ES-I3 (cell line): ENCODE data around the gene GUCY1A1.

ENCODE experiments used
- H3K36me3 ChIP-seq: 2 replicates; pipeline ENCODE4 v1.6.1; 2013; ENCODE audit warnings: mild to moderate bottlenecking, low read length, control low read depth, moderate library complexity; ENCODE audit not compliant: insufficient read depth
- H3K4me1 ChIP-seq: 2 replicates; pipeline ENCODE4 v1.6.1; 2013; ENCODE audit warnings: mild to moderate bottlenecking, control low read depth, low read length; ENCODE audit not compliant: insufficient read depth
- H3K9ac ChIP-seq: 2 replicates; pipeline ENCODE4 v1.6.1; 2013; ENCODE audit warnings: low read depth, mild to moderate bottlenecking, low read length, moderate library complexity
- H3K9me3 ChIP-seq: 2 replicates; pipeline ENCODE4 v1.6.1; 2013; ENCODE audit warnings: mild to moderate bottlenecking, low read length, moderate library complexity; ENCODE audit not compliant: control insufficient read depth, insufficient read depth

Gene GUCY1A1, protein sequence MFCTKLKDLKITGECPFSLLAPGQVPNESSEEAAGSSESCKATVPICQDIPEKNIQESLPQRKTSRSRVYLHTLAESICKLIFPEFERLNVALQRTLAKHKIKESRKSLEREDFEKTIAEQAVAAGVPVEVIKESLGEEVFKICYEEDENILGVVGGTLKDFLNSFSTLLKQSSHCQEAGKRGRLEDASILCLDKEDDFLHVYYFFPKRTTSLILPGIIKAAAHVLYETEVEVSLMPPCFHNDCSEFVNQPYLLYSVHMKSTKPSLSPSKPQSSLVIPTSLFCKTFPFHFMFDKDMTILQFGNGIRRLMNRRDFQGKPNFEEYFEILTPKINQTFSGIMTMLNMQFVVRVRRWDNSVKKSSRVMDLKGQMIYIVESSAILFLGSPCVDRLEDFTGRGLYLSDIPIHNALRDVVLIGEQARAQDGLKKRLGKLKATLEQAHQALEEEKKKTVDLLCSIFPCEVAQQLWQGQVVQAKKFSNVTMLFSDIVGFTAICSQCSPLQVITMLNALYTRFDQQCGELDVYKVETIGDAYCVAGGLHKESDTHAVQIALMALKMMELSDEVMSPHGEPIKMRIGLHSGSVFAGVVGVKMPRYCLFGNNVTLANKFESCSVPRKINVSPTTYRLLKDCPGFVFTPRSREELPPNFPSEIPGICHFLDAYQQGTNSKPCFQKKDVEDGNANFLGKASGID

DNA sequence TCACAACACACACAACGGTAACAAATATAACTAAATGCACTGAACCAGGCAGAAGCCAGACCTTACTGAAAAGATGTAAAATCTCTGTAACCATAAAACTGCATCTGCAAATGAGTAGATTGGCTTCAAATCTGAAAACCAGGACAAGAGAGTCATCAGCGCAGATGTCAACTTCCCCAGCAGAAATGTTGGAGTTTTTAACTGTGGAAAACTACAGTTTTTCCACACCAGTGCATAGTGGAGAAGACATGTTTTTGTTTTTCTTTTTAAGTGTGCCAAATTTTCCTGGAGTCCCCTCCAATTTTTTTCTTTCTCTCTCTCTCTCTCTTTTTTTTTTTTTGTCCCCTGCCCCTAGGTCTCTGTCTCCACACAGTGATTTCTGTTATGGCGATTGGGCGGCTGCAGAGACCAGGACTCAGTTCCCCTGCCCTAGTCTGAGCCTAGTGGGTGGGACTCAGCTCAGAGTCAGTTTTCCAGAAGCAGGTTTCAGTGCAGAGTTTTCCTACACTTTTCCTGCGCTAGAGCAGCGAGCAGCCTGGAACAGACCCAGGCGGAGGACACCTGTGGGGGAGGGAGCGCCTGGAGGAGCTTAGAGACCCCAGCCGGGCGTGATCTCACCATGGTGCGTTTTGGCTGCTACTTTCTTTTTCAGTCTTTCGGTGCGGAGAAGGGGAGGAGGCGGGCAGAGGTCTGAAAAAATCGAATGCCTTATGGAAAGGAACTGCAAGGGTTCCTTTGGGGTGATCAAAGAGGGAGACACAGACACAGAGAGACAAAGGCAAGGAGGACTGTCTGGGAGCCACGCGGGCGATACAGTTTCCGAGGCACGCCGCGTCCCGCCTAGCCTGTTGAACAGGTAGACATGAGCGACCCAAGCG is at the start of gene GUCY1A1:
Gene GUCY1A1, plus strand, starts transcription at position 505 of the 878 bp plus-strand sequence. CDS start 30,020 bp downstream, outside the sequence.
- peak within 1 kb of the TSS; percentile 49; the same call in 1 of the 2 replicates for H3K9ac ChIP-seq

DNA sequence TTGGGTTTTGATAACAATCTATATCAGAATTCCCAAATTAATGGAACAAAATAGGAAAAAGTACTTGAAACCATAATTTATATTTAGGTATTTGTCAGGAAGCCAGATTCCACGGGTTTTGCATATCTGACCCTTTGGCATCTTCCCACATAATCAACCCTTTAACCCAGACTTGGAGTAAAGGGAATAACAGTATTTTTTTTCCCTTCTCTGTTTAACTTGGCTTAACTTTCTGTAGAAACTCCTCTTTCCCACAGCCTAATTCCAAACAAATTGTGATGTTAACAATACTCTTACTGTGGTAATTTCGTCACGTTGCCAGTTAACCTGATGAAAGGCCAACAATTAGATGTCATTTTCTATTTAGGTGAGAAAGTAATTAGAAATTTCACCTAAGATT is 49.4 kb upstream of the GUCY1A1 start:
- H3K9ac ChIP-seq, result no peak overlapping the region
- no peaks in the 10 kb centered on the region for H3K4me1 ChIP-seq
- H3K9me3 ChIP-seq, result no peaks in the 10 kb centered on the region
- H3K36me3 ChIP-seq, result no peaks in the 10 kb centered on the region

More for the DNA sequence above, at the start of gene GUCY1A1:
- H3K4me1 ChIP-seq, result no peaks in the 10 kb centered on the region
- no peaks in the 10 kb centered on the region for H3K36me3 ChIP-seq
- no peaks in the 10 kb centered on the region for H3K9me3 ChIP-seq

DNA sequence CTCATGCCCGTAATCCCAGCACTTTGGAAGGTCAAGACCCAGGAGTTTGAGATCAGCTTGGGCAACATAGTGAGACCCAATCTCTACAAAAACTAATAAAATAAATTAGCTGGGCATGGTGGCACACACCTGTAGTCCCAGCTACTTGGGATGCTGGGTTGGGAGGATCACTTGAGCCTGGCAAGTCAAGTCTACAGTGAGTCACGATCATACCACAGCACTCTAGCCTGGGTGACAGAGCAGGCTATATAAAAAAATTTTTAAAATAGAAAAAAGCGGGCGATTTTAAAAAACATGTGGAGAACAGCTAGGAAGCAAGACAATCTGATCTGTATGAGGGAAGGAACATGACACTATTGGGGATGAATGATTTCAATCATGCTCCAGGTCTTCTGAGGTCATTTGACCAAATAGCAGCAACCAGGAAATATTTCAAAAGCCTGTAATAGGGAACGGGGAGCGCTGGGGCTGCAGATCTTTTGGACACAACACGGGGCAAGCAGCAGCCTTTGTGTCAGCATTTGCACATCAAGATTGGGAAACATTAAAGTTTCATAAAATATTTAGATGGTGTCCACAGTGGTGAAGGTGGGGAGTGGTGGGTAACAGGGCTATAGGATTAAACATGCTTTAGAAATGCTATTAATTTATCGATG is 48.3 kb upstream of the GUCY1A1 start:
- no peaks in the 10 kb centered on the region for H3K4me1 ChIP-seq
- no peak overlapping the region for H3K9ac ChIP-seq
- H3K36me3 ChIP-seq, result no peaks in the 10 kb centered on the region
- no peaks in the 10 kb centered on the region for H3K9me3 ChIP-seq

DNA sequence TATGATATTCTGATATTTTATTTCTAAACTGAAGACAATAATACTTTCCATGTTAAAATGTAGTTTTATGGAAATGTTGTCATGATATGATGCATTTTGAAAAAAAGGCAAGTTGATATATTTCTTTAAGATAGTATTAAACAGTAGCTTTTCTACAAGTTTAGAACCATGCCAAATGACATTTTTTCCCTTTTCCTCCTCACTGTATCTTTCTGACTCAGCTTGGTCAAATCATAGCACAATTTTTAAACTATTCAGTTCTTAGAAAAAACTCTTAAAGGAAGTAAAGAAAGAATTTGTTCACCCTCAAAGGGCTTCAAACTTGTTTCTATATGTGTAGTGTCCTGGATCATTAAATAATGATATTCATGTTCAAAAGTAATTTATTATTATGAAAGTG is 46.0 kb upstream of the GUCY1A1 start:
- Histone ChIP-seq H3K9me3 (no peaks in the 10 kb centered on the region), H3K36me3 (no peaks in the 10 kb centered on the region), H3K4me1 (no peaks in the 10 kb centered on the region), H3K9ac (no peak overlapping the region)

DNA sequence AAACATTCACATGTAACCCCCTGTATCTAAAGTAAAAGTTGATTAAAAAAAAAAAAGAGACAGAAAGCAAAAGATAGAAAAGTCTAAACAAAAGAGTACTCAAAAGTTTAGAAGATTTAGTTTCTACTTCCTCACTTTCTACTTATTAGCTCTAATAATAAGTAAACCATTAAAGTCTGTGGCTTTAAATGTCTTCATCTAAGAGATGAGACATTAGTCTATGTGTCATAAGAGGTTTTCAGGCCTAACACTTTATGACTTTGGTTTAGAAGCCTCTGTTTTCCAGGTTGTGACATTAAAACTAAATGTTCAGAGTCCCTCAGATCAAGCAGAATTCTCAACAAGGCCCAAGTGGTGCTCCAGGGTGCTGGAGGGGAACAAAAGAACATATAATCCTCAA is 42.2 kb upstream of the GUCY1A1 start:
- no peaks in the 10 kb centered on the region for H3K9me3 ChIP-seq
- H3K9ac ChIP-seq, result no peak overlapping the region
- no peaks in the 10 kb centered on the region for H3K4me1 ChIP-seq
- no peaks in the 10 kb centered on the region for H3K36me3 ChIP-seq

DNA sequence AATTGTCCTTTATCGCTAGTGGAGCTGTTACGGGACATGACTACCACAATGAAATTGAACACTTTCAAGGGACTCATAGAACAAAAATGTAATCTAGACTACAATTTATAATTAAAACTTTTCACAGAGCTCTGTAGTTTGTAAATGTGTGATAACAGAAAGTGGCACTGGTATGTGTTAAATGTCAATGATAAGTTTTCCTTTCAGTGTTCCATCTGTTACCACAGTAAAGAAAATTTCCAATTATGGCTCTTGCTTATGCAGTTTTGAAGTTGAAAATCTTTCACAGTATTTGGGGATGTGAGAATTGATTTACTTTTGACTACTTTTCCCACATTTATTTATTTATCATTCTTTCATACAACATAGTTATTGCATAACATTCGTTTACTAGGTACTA is 40.1 kb upstream of the GUCY1A1 start:
- Histone ChIP-seq H3K9ac (no peak overlapping the region), H3K36me3 (no peaks in the 10 kb centered on the region), H3K9me3 (no peaks in the 10 kb centered on the region)

DNA sequence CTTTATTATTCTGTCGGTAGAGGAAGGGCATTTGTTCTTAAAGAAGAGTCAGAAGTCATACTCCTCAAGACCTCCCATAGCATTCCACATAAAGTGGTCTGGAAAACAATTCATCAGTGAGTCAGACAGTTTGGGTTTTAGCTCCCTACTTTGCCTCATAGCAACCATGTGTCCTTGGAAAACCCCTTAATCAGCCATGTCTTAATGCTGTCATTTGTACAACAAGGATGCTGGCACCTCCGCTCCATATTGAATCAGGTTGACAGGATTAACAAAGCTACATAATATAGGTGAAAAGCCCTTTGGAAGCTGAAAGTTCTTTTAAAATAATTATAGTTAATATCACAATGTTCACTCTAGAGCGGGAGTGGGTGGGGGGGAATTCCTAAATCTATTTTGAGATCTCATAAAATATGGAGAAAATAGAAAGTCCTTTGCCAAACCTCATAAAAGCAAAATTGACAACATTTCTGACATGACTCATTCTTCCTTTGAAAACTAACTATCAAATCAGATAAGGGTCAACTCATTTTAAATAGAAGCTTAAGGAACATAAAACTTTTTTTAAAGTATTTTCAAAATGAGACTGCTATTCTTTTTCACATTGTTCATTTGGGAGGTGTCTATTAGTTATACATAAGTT is 37.3 kb upstream of the GUCY1A1 start:
- no peaks in the 10 kb centered on the region for H3K36me3 ChIP-seq
- no peaks in the 10 kb centered on the region for H3K4me1 ChIP-seq
- no peaks in the 10 kb centered on the region for H3K9me3 ChIP-seq
- H3K9ac ChIP-seq, result no peak overlapping the region

More for the DNA sequence above, 40.1 kb upstream of the GUCY1A1 start:
- H3K4me1 ChIP-seq, result no peaks in the 10 kb centered on the region

DNA sequence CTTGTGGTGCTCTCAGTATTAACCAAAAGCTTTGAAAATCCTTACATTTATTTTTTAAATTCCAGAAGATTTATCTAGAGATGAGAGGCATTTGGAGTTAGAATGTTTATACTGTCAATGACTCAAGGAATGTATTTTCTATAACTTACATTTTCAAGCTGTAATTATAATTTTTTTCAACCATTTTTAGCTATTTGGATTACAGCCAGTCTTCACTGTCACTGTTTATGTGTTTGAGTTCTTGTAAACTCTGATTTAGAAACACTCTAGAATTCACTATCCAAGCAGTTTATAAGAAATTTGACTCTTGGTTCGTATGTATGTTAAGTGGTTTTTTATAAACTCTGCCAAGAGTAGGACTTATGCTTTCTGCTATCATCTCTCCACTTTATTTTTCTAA is 36.7 kb upstream of the GUCY1A1 start:
- Histone ChIP-seq H3K4me1 (no peaks in the 10 kb centered on the region), H3K9me3 (no peaks in the 10 kb centered on the region), H3K9ac (no peak overlapping the region), H3K36me3 (no peaks in the 10 kb centered on the region)

DNA sequence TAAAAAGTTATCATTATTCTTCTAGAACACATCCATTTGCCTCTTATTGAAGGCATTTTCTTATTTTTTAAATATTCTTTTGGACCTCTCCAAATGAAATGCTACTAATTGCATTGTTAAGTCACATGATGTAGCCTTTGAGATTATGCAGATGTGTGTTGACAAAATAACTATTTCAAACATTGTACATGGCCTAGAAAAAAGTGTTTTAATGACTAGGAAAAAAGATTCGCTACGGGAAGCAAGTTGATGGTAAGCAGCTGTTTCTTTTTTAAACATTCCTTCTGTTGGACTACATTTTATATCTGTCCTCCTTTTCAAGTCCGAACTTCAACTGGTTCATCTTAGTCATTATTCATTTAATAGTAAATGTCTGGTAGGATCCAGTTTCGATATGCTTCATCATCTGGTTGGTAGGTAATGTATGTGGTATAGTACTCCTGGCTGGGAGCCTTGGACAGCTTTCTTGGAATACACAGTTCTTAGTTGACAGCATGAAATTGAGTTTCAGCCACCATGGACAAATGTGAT is 34.3 kb upstream of the GUCY1A1 start:
- Histone ChIP-seq H3K4me1 (no peaks in the 10 kb centered on the region), H3K9me3 (no peaks in the 10 kb centered on the region), H3K9ac (no peak overlapping the region), H3K36me3 (no peaks in the 10 kb centered on the region)

DNA sequence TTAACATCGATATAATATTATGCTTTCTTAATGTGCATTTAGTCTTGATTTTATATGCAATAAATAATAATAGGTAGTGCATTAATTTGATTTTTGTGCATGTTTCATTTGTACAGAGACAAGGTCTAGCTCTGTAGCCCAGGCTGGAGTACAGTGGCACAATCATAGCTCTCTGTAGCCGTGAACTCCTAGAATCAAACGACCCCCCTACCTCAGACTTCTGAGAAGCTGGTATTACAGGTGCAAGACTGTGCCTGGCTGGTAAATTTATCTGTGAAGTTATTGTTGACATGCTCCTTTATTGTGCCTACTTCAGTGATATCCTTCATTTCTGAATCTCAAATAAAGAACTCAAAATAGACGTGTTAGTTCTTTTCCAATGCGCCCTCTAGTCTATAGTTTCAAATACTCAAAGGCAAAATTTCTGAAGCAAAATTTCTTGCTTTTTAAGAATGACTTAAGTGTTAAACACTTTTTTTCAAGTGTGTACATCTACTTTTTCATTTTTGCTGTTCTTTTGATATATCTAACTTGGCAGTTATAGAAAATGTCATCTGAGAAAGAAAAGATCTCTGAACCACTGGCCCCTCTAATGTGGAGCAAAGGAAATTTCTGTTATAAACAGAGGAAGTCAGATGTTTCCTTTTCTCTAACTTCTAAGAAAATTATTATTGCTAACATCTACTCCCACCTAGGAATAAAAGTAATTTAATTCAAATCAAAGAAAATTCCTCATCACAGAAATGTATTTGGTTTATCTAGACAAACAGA is 28.3 kb upstream of the GUCY1A1 start:
- Histone ChIP-seq H3K9ac (no peak overlapping the region), H3K36me3 (no peaks in the 10 kb centered on the region), H3K4me1 (no peaks in the 10 kb centered on the region), H3K9me3 (no peaks in the 10 kb centered on the region)

DNA sequence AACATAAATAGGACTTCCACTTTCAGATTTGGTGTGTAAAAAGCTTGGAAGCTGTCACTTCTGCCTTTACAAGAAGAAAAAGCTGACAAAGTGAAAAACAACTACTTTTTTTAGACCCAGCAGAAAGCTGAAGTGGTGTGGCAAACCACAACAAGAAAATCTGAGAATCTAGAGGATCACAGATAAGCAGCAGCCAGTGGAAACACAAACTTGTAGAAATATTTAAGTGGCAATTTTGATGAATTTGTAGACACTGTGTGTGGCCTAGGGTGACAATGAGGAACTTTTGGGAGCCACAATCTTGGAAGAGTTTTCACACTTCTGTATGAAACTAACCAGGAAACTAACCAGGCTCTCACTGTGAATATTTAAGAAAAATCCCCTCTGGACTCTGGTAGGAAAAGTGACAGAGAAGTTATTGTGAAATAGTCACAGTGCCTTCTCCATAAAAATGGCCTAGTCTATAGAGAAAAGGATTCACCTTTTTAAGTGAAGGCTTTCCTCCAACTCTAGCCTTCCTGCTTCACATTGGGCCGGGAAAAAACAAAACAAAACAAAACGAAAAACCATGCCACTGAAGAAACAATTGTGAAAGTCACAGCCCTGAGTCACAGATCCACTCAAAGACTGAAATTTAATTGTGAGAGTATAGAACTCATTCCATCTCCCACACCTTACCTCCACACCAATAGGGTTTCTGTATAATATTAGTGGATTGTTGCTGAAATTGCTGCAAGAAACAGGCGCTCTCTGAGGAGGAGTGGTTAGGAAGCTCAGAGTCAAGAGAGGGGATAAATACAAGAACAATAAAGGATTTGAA is 26.7 kb upstream of the GUCY1A1 start:
- H3K4me1 ChIP-seq, result no peaks in the 10 kb centered on the region

DNA sequence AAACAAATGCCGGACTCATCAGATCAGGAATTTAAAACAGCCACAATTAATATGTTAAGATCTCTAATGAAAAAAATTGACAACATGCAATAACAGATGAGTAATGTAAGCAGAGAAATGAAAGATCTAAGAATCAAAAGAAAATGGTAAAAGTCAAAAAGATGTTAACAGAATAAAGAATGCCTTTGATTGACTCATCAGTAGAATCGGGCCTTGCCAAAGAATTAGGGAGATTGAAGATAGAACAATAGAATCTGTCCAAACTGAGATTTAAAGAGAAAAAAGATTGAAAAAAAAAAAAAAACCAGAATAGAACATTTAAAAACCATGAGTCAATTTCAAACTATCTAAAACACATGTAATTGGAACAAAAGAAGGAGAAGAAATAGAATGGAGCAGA is 25.9 kb upstream of the GUCY1A1 start:
- no peak overlapping the region for H3K9ac ChIP-seq
- no peaks in the 10 kb centered on the region for H3K36me3 ChIP-seq
- no peaks in the 10 kb centered on the region for H3K4me1 ChIP-seq
- no peaks in the 10 kb centered on the region for H3K9me3 ChIP-seq

More for the DNA sequence above, 26.7 kb upstream of the GUCY1A1 start:
- H3K36me3 ChIP-seq, result no peaks in the 10 kb centered on the region
- H3K9me3 ChIP-seq, result no peaks in the 10 kb centered on the region
- no peak overlapping the region for H3K9ac ChIP-seq
